ENCODE results near the gene SETX.

Gene SETX

DNA sequence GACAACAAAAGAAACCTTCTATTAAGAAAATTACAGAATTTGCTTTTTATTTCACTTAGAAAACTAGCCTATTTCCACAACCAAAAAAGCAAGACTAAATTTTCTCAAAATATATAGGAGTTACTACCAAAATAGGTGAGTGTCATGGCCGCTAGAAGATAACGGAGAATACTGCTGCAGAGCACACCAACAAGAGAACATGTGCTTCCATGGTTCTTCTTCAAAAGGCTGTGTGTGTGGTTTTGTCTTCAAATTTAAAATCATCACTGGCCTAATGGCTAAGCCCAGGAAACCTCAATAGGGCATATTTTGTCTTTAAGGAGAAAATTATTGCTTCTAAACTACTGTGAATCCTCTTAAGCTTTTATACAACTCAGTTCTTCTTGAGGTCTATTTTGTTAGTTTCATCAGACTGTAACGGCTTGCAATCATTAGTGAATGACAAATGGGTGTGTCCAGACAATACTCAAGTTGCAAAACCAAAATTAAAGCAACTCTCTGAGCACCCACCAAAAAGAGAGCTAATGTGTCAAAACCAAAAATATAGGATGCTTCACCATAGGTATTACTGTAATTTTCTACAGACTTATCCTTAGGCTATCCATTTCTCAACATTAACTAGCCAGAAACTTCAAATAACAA is 3.3 kb downstream of the SETX start:
- no peak for DNase-seq (ENCODE audit: low read depth in 2 of 2)

DNA sequence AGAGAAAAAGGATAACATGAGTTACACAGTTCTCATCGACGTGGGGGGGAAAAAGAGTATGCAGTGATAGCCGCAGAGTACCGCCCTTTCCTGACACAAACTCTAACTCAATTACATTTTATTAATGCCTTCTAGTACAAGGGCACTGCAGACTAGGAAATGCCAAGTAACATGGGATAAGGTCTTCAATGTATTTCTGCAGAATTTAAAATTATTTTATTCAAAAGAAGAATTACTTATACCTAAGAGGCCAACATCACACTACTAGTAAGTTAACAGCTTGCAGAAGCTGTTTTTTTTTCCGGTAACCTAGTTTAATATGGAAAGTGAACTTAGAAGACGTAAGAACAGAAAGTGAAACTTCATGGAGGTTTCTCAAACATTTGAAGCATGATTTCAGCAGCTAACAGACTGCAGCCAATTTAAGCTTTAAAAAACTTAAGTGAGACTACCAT is 3.9 kb downstream of the SETX start:
- DNase-seq (ENCODE audit: low read depth in 2 of 2), result no peak

GRCh38 chr9:132348676-132349075 is 6.1 kb downstream of the SETX start:
- no peak for DNase-seq (ENCODE audit: low read depth in 2 of 2)

GRCh38 chr9:132346177-132346576 is 8.6 kb downstream of the SETX start:
- DNase-seq (ENCODE audit: low read depth in 2 of 2), result no peak

DNA sequence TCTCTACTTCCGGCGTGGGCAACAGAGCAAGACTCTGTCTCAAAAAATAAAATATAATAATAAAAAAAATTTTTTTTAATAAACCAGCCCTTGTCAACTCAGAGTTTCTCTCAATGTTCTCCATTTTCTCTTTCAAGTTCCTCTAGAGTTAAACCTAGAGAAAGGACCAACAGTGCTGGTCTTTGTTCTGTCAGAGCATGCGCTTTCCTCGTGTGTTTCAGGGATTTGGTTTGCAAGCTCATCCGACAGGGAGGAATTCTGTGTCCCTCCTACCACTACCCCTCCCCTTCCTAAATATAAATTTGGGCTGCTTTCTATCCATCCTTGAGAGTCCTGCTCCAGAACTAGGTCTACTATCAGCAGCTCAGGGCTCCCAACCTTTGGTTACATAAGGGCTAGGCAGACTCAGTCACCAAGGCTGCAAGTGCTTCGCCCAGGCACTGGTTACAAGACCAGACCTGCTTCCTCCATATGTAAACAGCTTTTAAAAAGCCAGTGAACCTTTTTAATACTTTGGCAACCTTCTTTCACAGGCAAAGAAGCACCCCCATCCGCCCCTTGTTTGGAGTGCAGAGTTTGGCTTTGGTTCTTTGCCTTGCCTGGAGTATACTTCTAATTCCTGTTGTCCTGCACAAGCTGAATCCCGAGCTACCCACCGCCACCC is 13.5 kb downstream of the SETX start:
- no peak for DNase-seq (ENCODE audit: low read depth in 2 of 2)

GRCh38 chr9:132334364-132334763 is 20.4 kb downstream of the SETX start:
- DNase-seq (ENCODE audit: low read depth in 2 of 2), result no peak

DNA sequence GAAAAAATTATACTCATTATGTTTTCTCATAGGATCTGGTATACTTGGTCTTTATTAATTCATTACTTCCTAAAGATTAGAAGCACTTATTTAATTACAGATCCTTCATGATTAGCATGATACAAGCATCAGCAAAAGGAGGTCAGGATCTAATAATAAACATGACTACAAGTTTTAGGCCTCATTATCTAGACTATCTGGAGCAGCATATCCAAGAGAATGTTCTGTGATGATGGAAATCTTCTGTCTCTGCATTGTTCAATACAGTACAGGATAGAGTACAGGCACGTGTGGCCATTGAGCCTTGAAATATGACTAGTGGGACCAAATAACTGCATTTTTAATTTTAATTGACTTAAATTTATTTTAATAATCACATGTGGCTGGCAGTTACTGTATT is 21.2 kb downstream of the SETX start:
- DNase-seq (ENCODE audit: low read depth in 2 of 2), result no peak

GRCh38 chr9:132328580-132328979 is 26.2 kb downstream of the SETX start:
- DNase-seq (ENCODE audit: low read depth in 2 of 2), result no peak

GRCh38 chr9:132327537-132327936 is 27.2 kb downstream of the SETX start:
- DNase-seq (ENCODE audit: low read depth in 2 of 2), result no peak

DNA sequence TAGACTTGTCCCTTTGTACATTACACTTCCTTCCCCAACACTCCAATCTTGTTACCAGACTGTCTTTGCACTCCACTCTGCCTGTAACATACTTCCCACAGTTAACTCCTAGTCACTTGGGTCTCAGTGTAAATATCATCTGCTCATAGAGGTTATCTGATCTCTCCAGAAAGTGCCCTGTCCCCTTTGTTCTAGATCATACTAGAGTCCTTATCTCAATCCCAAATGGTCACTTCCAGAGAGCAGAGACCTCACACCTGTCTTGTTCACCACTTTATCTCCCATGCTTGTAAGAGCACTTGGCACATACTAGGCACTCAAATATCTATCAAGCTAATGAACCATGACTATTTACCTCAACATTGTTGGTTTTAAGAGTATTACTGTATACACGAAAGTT is 30.4 kb downstream of the SETX start:
- no peak for DNase-seq (ENCODE audit: low read depth in 2 of 2)

DNA sequence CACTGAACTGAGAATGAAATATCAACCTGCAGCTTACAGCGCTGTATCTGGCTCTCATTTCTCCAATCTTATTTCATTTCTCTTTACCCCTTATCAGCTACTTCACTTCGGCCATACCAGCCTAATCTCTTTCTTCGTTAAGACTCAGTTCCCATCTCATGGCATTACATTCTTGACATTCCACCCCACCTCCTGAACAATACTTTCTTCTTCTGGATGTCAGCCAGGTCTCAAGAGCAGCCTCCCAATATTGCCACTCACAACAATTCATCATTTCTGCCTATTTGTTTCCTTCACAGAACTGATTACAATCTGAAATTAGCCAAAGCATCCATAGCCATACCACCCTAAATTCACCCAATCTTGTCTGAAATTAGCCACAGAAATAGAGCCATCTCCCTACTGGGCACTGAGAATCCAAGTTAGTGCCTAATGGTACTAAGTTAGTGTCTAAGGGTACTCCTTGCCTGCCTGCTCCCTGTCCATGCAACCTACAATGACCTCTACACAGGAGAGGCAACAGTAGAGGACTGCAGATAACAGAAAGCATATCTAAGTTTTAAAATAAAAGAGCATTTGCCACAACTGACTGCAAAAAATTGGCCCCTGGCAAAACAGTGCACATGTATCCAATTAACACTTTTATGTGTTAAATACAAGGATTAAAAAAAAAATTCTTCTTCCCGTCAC is 35.2 kb downstream of the SETX start:
- no peak for DNase-seq (ENCODE audit: low read depth in 2 of 2)

DNA sequence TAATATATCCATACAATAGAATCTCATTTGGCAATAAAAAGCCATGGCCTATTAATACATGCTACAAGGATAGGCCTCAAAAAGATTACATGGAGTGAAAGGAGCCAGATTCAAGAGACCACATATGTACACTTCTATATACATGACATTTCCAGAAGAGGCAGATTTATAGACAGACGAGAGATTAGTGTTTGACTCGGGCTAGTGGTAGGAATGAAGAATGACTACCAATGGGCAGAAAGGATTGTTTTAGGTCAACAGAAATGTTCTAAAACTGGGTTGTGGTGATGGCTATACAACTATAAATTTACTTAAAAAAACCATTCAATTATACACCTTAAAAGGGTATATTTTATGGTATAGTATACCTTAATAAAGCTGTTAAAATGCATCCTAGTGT is 41.9 kb downstream of the SETX start:
- no peak for DNase-seq (ENCODE audit: low read depth in 2 of 2)

DNA sequence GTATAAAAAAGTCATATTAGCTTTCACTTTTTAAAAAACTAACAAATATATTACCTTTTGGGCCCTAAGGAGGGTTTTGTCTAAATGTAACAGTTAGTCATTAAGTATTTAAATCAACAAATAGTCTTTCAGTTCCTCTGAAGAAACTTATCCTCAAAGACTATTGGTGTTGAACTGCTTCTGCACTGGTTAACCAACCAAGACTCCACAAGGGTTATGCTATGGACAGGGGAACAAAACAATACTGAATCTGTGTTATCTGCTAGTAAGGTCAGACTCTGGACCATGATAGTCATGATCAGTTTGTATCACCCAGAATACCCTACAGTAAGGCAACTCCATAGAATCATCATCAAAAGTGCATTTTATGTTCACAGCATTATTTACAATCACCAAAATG is 42.4 kb downstream of the SETX start:
- DNase-seq (ENCODE audit: low read depth in 2 of 2), result no peak

DNA sequence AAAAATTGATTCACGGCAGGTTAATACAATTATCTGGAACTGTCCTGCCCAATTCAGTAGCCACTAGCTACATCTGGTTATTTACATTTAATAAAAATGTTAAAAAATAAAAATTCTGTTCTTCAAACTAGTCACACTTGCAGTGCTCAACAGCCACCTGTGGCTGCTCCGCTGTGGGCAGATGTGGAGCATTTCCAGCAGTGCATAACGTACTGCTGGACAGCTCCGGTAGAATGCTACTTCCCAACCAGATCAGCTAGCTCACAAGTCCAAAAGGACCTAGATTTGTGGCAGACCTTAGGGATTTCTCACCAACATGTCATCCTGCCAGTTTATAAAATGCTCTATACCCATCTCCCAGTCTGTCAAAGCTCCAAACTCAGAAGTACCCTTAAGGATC is 42.8 kb downstream of the SETX start:
- no peak for DNase-seq (ENCODE audit: low read depth in 2 of 2)

DNA sequence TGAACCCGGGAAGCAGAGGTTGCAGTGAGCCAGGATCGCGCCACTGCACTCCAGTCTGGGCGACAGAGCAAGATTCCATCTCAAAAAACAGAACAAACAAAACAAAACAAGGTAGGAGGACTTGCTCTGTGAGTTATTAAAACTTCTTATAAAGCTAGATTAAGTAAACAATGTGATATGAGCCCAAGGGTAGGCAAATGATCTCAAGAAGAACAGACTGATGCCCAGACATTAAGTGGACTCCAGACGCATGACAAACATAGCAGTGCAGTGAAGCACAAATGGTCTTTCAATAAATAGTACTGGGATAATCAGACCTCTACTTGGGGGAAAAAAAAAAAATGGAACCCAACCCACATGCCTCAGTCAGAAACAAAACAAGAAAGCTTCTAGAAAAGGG is 45.7 kb downstream of the SETX start:
- DNase-seq (ENCODE audit: low read depth in 2 of 2), result no peak

DNA sequence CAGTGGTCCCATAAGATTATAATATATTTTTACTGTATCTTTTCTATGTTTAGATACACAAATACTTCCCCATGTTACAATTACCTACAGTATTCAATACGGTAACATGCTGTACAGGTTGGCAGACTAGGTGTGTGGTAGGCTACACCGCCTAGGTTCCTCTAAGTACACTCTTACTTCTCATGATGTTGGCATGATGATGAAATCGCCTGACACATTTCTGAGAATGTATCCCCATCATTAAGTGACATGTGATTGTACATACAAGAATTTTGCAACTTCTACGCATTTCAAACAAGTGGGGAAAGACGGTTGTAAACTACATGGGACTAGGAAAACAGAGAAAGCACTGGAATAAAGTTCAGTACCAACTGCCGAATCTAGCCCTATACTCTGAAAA is 53.3 kb downstream of the SETX start:
- DNase-seq (ENCODE audit: low read depth in 2 of 2), result no peak

DNA sequence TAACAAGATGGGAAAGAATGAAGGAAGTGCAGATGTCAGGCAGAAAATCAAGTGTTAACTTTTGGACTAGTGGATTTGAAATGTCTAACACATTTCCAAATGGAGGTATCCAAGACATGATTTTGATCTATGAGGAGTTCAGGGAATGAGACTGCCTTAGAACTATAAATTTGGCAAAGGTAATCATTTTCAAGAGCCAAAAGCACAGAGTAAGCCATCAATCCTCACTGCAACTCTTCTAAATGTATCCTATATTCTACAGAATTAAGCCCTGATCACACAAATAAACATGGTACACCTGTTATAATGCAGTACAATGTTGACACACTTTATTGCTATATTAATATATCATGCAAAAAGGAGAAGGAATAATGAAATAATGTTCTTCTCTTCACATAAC is 55.6 kb downstream of the SETX start:
- DNase-seq (ENCODE audit: low read depth in 2 of 2), result no peak

- DNase-seq (ENCODE audit: low read depth in 2 of 2), result no peak
These were observed 59.6 kb downstream of the SETX start for GRCh38 chr9:132295181-132295580.

- no peak for DNase-seq (ENCODE audit: low read depth in 2 of 2)
These were observed 61.6 kb downstream of the SETX start for GRCh38 chr9:132293145-132293721.

DNA sequence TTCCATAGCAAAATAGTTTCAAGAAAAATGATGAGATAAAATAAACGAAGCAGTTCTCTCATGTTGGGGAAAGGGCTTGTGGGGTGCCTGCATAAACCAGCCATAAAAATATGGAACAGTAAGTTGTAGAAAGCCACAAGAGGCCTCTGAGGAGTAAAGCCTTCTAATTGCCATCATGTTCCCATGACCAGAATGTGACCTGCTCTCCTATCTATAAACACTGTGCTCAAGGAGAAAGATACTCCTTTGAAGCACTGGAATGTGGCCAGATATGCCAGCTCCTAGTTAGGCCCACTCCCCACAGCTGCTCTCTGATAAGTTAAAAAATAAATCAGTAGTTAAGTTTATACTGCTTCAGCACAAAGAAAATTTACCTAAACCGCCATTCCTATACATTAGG is 65.8 kb downstream of the SETX start:
- DNase-seq (ENCODE audit: low read depth in 2 of 2), result no peak

DNA sequence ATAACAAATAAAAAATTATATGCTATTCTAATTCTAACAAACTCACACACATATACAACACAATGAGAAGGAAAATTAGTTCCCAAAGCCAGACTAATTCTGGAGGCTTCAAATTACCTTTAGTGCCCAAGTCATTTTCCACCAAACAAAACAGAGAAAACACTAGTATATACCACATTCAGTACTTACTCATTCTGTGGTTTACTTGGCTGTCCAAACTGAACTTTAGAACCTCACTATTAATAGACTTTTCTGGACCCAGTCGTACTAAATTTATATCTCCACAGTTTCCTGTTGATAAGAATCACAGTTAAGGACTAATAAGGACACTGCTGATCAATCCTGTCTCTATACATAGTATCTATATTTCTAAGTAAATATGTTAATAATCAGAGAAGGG is 66.4 kb downstream of the SETX start:
- no peak for DNase-seq (ENCODE audit: low read depth in 2 of 2)

DNA sequence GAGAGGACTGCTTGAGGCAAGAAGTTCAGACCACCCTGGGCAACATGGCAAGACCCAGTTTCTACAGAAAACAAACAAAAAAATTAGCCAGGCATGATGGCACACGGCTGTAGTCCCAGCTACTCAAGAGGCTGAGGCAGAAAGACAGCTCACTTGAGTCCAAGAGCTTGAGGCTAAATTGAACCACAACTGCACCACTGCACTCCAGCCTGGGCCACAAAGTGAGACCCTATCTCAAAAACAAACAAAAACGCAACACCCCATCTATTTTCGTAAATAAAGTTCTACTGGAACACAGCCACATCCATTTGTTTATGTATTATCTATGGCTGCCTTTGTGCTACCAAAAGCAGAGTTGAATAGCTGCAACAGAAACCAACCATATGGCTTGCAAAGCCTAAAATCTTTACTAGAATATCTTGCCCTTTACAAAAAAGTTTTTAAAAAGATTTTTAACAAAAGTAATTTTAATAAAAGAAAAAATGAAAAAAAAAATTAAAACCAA is 67.5 kb downstream of the SETX start:
- no peak for DNase-seq (ENCODE audit: low read depth in 2 of 2)

- no peak for DNase-seq (ENCODE audit: low read depth in 2 of 2)
These were observed 70.9 kb downstream of the SETX start for GRCh38 chr9:132283863-132284262.
